ENCODE results near the gene MFSD11.
"Not testable (repeated sequence)": the region's sequence is repeated elsewhere in the genome, so short reads cannot be mapped to it uniquely, and the experiment has no call there.

MFSD11 gene

DNA sequence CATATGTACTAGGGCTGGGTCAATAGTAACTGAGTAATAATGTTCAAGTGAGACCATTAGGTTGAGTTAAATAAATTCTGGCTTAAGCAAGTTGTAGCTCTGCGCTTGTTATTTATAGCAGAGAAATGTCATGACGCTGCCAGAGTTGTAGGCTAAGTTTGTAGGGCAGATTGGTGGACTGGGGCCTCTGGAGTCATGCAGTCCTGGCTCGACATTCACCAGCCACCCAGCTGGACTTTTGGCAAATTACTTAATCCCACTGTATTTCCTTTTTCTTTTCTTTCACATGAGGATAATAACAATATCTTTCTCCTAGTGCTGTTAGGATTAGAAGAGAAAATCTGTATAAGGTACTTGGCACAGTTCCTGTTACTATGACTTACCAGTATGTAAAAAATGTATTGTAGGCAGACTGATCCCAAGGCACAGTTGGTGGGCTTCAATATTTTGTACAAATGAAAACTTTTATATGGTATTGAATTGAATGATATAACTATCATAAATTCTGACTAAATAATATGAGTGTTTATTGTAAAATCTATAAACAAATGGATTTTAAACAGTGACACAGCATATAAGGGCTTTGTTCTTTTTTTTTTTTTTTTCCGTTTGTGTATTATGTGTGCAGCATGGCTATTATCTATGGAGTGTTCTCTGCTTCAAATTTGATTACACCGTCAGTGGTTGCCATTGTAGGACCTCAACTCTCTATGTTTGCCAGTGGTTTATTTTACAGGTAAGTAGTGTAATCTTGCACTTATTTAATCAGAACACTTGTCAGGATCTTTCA, 2.6 kb downstream of the MFSD11 start:
- DNase-seq (ENCODE audit: extremely low spot score, insufficient read length, low read depth) (no peak), FAIRE-seq (no peak)

DNA sequence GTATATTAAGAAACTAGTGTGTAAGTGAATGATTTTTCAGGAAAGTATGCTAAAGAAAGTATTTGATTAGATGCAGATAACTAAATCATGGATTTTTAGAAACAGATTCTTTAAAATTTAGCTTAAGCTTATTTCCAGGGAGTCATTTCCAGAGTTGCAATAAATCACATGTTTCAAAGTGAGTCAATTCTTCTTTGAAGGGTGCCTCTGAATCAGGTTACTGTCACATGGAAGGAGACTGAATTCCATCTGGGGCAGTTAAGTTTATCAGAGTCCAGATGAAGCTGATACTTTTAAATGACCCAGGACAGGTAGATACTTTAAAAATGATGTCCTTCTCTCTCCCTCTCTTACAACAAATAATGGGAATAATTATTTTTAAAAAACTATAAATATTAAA, 5.0 kb downstream of the MFSD11 start:
- DNase-seq (ENCODE audit: extremely low spot score, insufficient read length, low read depth) (no peak), FAIRE-seq (no peak)

- no peak for FAIRE-seq
These were observed 6.8 kb downstream of the MFSD11 start for GRCh38 chr17:76744747-76745146.

GRCh38 chr17:76745785-76746184, 7.9 kb downstream of the MFSD11 start:
- DNase-seq (ENCODE audit: extremely low spot score, insufficient read length, low read depth); FAIRE-seq: not testable (repeated sequence)

More at GRCh38 chr17:76744747-76745146, 6.8 kb downstream of the MFSD11 start:
- no peak for DNase-seq (ENCODE audit: extremely low spot score, insufficient read length, low read depth)

GRCh38 chr17:76747716-76748363, 9.9 kb downstream of the MFSD11 start:
- FAIRE-seq: no peak

GRCh38 chr17:76748657-76749056, 10.7 kb downstream of the MFSD11 start:
- FAIRE-seq: no peak
- DNase-seq (ENCODE audit: extremely low spot score, insufficient read length, low read depth): no peak

More at GRCh38 chr17:76747716-76748363, 9.9 kb downstream of the MFSD11 start:
- no peak for DNase-seq (ENCODE audit: extremely low spot score, insufficient read length, low read depth)

- DNase-seq (ENCODE audit: extremely low spot score, insufficient read length, low read depth) (no peak), FAIRE-seq (no peak)
These were observed 13.6 kb downstream of the MFSD11 start for GRCh38 chr17:76751416-76751993.

DNA sequence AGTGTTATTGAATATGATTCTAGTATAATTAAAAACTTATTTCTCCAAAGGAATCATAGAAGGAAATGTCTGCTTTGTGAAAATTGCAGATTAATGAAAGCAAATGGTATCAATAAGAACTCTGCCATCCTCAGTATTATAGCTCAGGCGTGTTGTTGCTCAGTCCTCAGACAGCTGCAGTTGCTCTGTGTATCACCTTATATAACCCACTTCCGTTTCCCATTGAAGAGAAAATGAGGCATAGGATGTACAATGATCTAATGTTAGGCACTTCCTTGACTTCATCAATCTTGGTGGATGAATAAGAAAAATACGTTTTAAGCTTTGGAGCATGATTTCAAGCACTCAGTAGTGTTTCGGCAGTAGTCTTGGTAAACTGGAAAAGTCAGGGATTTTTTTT, 14.1 kb downstream of the MFSD11 start:
- DNase-seq (ENCODE audit: extremely low spot score, insufficient read length, low read depth): no peak
- no peak for FAIRE-seq

- DNase-seq (ENCODE audit: extremely low spot score, insufficient read length, low read depth): no peak
These were observed 15.4 kb downstream of the MFSD11 start for GRCh38 chr17:76753061-76753961.

DNA sequence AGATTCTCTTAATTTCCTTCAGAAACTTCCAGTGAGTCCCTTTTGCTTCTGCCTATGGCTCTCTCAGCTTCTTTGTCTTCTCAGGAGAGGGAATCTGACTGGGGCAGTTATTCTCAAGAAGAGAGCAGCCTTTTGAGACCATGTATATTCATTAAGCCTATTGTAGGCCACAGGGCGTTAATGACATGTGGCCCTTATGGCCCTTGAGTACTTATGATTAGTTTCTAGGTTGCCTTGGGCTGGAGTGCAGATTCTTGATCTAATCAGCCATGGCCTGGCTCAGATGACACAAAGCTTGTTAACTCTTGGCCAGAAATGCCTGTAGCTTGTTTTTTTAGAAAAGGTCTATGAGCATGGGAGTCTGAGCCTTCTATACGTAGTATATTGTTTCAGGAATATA, 17.4 kb downstream of the MFSD11 start:
- no peak for FAIRE-seq
- DNase-seq (ENCODE audit: extremely low spot score, insufficient read length, low read depth): no peak

More at GRCh38 chr17:76753061-76753961, 15.4 kb downstream of the MFSD11 start:
- no peak for FAIRE-seq

GRCh38 chr17:76757256-76757655, 19.3 kb downstream of the MFSD11 start:
- no peak for DNase-seq (ENCODE audit: extremely low spot score, insufficient read length, low read depth)

GRCh38 chr17:76758570-76758969, 20.7 kb downstream of the MFSD11 start:
- FAIRE-seq (no peak), DNase-seq (ENCODE audit: extremely low spot score, insufficient read length, low read depth) (no peak)

More at GRCh38 chr17:76757256-76757655, 19.3 kb downstream of the MFSD11 start:
- no peak for FAIRE-seq

- FAIRE-seq (no peak), DNase-seq (ENCODE audit: extremely low spot score, insufficient read length, low read depth) (no peak)
These were observed 35.1 kb downstream of the MFSD11 start for GRCh38 chr17:76772842-76773525.

- no peak for DNase-seq (ENCODE audit: extremely low spot score, insufficient read length, low read depth)
- no peak for FAIRE-seq
These were observed 37.2 kb downstream of the MFSD11 start for GRCh38 chr17:76775021-76775600.

DNA sequence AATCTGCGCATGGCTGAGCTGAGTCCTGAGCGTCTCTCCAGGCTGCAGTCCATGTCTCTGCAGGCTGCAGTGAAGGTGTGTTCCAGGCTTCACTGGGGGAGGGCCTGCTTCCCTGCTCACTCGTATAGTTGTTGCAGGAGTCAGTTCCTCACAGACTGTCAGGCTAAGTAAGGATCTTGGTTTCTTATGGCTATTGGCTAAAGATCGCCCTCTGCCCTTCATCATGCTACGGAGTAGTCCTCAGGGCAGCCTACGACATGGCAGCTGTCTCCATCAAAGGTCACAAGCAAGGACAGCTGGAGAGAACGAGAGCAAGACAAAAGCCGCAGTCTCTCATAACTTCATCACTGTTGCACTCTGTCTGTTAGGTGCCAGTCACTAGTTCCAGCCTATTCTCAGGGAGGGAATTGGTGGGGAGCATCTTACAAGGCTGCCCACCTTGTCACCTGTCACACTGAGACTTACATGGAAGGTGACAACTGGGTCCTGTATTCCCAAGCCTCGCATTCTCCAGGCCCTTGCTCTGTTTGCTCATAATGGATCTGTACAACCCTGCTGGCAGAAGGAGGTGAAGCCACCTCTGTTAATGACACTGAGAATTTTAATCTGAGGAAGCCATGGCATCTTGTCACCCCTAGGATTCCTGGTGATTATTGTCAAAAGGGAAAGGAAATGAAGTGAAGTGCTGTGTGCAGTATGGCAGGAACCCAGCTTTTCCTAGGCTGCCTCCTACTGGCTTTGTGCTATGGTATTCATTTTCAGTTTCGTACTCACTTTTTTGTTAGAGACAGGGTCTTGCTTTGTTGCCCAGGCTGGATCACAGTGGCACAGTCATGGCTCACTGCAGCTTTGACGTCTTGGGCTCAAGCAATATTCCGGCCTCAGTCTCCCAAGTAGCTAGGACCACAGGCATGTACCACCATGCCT, 43.4 kb downstream of the MFSD11 start:
- FAIRE-seq (no peak), DNase-seq (ENCODE audit: extremely low spot score, insufficient read length, low read depth) (no peak)

- FAIRE-seq: no peak
- DNase-seq (ENCODE audit: extremely low spot score, insufficient read length, low read depth): no peak
These were observed 45.2 kb downstream of the MFSD11 start for GRCh38 chr17:76783146-76783545.

DNA sequence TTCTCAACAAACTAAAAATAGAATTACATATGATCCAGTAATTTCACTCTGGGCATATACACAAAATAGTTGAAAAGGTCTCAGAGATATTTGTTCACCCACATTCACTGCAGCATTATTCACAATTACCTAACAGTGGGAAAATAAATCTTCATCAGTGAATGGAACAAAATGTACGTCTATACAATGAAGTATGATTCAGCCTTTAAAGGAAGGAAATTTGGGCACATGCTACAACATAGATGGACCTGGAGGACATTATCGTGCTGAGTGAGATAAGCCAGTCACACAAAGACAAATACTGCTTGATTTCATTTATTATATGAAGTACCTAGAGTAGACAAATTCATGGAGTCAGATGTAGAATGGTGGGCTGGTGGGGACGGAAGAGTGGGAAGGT, 47.0 kb downstream of the MFSD11 start:
- no peak for FAIRE-seq

GRCh38 chr17:76787866-76788265, 49.9 kb downstream of the MFSD11 start:
- FAIRE-seq; DNase-seq (ENCODE audit: extremely low spot score, insufficient read length, low read depth): not testable (repeated sequence)

More for the DNA sequence above, 47.0 kb downstream of the MFSD11 start:
- no peak for DNase-seq (ENCODE audit: extremely low spot score, insufficient read length, low read depth)

All from GM18507 (cell line).